ENCODE data around the gene KIF21A. TPM values are rescaled to one million over a fixed set of nuclear protein-coding genes. Genes with fewer than 3 reads are reported as not detected.
A peak's percentile ranks its signal among the peaks of the same experiment; 100 is the strongest.

Gene KIF21A
- total RNA-seq, 1 donor from 2014 or later: 54.8 TPM

DNA sequence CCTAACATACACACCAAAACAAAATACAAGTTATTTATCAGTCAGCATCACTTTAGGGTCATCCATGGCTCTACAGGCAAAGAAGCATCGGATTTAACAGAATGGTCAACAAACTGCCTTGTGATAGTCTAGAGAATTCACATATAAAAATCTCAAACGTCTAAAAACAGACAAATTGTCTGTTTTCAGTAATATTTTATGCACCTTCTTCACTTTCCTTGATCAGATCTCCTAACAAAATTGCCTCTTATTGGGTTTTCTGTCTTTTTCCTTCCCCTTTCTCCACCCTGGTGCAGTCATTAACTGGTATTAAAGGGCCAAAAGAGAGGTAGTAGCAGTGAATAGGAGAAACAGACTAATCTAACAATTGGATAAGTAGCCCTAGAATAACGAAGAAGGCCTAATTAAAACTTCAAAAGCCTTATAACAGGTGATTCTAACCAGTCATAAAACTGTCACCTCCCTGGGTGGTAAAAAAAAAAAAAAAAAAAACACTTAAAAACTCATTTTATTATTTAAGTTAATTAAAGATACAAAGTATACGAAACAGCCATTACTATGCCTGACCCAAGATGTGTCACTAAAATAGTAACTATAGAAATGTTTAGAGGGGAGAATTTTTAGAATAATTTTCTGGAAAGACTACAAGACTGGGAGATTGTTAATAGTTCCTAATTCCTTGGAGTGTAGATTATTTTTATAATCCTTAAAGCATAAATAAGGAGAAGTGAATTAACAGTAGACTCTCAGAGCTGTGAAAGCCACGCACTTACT is 1.5 kb downstream of the KIF21A start:
- Mint-ChIP-seq H3K27ac (ENCODE audit: unreplicated experiment) (peak overlapping the region; percentile 98), H3K36me3 (ENCODE audit: low read depth) (no peaks in the 10 kb centered on the region), H3K27me3 (ENCODE audit: low read depth) (no peaks in the 10 kb centered on the region), H3K4me3 (peak overlapping the region; percentile 95), H3K9me3 (no peaks in the 10 kb centered on the region), H3K4me1 (peaks cover 38% of the 10 kb centered on the region)
- TF ChIP-seq, protein P1, sequence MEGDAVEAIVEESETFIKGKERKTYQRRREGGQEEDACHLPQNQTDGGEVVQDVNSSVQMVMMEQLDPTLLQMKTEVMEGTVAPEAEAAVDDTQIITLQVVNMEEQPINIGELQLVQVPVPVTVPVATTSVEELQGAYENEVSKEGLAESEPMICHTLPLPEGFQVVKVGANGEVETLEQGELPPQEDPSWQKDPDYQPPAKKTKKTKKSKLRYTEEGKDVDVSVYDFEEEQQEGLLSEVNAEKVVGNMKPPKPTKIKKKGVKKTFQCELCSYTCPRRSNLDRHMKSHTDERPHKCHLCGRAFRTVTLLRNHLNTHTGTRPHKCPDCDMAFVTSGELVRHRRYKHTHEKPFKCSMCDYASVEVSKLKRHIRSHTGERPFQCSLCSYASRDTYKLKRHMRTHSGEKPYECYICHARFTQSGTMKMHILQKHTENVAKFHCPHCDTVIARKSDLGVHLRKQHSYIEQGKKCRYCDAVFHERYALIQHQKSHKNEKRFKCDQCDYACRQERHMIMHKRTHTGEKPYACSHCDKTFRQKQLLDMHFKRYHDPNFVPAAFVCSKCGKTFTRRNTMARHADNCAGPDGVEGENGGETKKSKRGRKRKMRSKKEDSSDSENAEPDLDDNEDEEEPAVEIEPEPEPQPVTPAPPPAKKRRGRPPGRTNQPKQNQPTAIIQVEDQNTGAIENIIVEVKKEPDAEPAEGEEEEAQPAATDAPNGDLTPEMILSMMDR (conservative IDR thresholded peaks at IDR 0.05): no peak
- no peak for DNase-seq (ENCODE audit: low read depth, low spot score)

DNA sequence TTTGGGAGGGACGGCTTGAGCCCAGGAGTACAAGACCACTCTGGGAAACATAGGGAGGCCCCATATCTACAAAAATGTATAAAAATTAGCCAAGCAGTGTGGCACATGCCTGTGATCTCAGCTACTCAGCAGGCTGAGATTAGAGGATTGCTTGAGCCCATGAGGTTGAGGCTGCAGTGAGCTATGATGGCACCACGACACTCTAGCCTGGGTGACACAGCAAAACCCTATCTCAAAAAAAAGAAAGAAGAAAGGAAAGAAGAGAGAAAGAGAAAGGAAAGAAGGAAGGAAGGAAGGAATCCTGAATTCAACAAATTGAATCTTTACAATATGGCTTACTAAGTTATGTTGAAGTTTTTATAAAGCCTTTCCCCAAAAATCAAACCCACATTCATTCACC is 2.1 kb downstream of the KIF21A start:
- Mint-ChIP-seq H3K36me3 (ENCODE audit: low read depth) (no peaks in the 10 kb centered on the region), H3K4me1 (peaks cover 38% of the 10 kb centered on the region), H3K27me3 (ENCODE audit: low read depth) (no peaks in the 10 kb centered on the region), H3K27ac (ENCODE audit: unreplicated experiment) (peak overlapping the region; percentile 81), H3K9me3 (no peaks in the 10 kb centered on the region), H3K4me3 (peak overlapping the region; percentile 95)
- no peak for DNase-seq (ENCODE audit: low read depth, low spot score)
- TF ChIP-seq, protein P1 (conservative IDR thresholded peaks at IDR 0.05): no peak

DNA sequence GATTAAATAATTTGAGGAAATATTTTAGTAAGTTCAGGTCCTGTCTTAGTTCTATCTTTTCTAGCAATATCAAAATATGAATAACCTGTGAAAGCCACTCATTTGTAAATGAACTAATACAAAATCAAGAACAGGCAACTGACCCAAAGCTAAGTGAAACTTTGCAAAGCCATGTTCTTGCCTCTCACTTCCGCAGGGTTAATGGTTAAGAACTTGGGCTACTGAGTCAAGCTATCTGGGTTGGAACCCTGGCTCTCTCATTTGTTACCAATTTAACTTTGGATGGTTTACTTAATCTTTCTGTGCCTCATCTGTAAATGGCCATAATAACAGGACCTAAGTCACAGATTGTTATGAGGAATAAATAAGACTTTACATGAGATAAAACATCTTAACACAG is 2.8 kb downstream of the KIF21A start:
- H3K4me1 Mint-ChIP-seq: peaks cover 39% of the 10 kb centered on the region
- no peaks in the 10 kb centered on the region for H3K9me3 Mint-ChIP-seq
- TF ChIP-seq, protein P1 (conservative IDR thresholded peaks at IDR 0.05): no peak
- no peaks in the 10 kb centered on the region for H3K27me3 Mint-ChIP-seq (ENCODE audit: low read depth)
- H3K4me3 Mint-ChIP-seq: peak overlapping the region; percentile 95
- no peaks in the 10 kb centered on the region for H3K36me3 Mint-ChIP-seq (ENCODE audit: low read depth)
- no peak overlapping the region for H3K27ac Mint-ChIP-seq (ENCODE audit: unreplicated experiment)
- DNase-seq (ENCODE audit: low read depth, low spot score): no peak

DNA sequence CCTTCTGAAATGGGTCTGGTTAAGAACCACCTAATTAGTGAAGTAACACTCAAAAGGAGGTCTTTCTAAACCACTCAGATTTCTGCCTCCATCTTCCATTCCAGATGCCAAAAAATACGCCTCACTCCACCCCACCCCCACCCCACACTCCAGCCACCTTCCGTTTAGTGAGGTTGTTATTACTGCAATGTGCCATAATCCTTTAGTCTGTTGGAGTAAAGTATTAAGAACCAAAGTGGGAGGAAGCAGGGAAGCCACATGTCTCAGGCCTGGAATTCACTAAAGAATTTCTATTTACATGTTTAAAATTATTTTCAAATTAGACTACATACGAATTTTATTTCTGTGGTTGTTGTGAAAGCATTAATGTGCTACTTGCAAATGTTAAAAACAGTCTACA is 7.4 kb downstream of the KIF21A start:
- DNase-seq (ENCODE audit: low read depth, low spot score): no peak
- TF ChIP-seq, protein P1 (conservative IDR thresholded peaks at IDR 0.05): no peak
- Mint-ChIP-seq H3K9me3 (no peaks in the 10 kb centered on the region), H3K4me1 (peaks cover 16% of the 10 kb centered on the region), H3K4me3 (no peak overlapping the region), H3K27me3 (ENCODE audit: low read depth) (no peaks in the 10 kb centered on the region), H3K36me3 (ENCODE audit: low read depth) (no peaks in the 10 kb centered on the region), H3K27ac (ENCODE audit: unreplicated experiment) (no peak overlapping the region)

DNA sequence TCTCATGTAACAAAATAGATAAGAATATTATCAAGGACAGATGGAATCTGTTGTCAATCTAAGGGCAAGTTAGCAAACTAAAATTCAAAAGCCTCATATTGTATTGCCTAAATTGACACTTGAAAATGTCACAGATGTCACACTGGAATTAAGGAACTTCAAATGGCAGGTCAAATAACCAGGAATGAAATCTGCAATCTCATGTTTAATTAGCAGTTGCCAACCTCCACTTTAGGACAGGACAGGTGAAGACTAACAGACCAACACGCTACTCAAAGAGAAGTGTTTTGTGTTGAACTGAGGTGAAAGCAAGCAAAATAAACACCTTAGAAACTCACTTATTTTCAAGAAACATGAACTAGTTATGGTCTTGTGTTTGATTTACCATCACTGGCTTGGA is 11.1 kb downstream of the KIF21A start:
- Mint-ChIP-seq H3K27ac (ENCODE audit: unreplicated experiment) (no peak overlapping the region), H3K9me3 (no peaks in the 10 kb centered on the region), H3K4me1 (peaks cover 6% of the 10 kb centered on the region), H3K4me3 (no peak overlapping the region), H3K36me3 (ENCODE audit: low read depth) (peaks cover 5% of the 10 kb centered on the region), H3K27me3 (ENCODE audit: low read depth) (no peaks in the 10 kb centered on the region)
- DNase-seq (ENCODE audit: low read depth, low spot score): no peak
- TF ChIP-seq, protein P1 (conservative IDR thresholded peaks at IDR 0.05): no peak
